SK-N-MC (cell line): ENCODE data around the gene DCHS1.

Experiments
- DNase-seq: peaks from one replicate; pipeline ENCODE4 v3.0.0-alpha.2; 2011; ENCODE audit warnings: low read depth, low spot score
- H3K27ac ChIP-seq: fragments of 200-600 bp; sonication (generic); 2 replicates; pipeline ENCODE4 v1.5.1; 2016; ENCODE audit warnings: mixed run types
- H3K36me3 ChIP-seq: fragments of 200-600 bp; sonication (generic); 2 replicates; pipeline ENCODE4 v1.6.1; 2017; ENCODE audit warnings: antibody characterized with exemption, low read length, mixed read lengths; ENCODE audit not compliant: insufficient read depth
- H3K4me3 ChIP-seq: fragments of 200-600 bp; sonication (generic); 2 replicates; pipeline ENCODE4 v1.5.1; 2016
- H3K9ac ChIP-seq: fragments of 200-600 bp; sonication (generic); 2 replicates; pipeline ENCODE4 v1.8.0; 2017; ENCODE audit warnings: mixed run types, mixed read lengths; ENCODE audit not compliant: insufficient read length
- H3K9me3 ChIP-seq: fragments of 200-600 bp; sonication (generic); 2 replicates; pipeline ENCODE4 v1.6.1; 2017; ENCODE audit warnings: low read depth, mild to moderate bottlenecking, antibody characterized with exemption, low read length, moderate library complexity, mixed read lengths
- EZH2 ChIP-seq: fragments of 200-600 bp; sonication (generic); IDR thresholded peaks from one replicate; pipeline ENCODE4 v1.6.1; 2017; ENCODE audit warnings: antibody characterized with exemption
- FOXP2 ChIP-seq: optimal IDR thresholded peaks from 2 replicates; pipeline ENCODE3; 2011; ENCODE audit warnings: mild to moderate bottlenecking, moderate library complexity; ENCODE audit not compliant: insufficient read depth; ENCODE audit errors: extremely low read length, control extremely low read depth
- POLR2AphosphoS5 ChIP-seq: IDR thresholded peaks from 2 replicates; pipeline ENCODE4 v1.6.1; 2012; ENCODE audit warnings: mild to moderate bottlenecking, low read depth, low read length, borderline replicate concordance

DCHS1 gene

DNA sequence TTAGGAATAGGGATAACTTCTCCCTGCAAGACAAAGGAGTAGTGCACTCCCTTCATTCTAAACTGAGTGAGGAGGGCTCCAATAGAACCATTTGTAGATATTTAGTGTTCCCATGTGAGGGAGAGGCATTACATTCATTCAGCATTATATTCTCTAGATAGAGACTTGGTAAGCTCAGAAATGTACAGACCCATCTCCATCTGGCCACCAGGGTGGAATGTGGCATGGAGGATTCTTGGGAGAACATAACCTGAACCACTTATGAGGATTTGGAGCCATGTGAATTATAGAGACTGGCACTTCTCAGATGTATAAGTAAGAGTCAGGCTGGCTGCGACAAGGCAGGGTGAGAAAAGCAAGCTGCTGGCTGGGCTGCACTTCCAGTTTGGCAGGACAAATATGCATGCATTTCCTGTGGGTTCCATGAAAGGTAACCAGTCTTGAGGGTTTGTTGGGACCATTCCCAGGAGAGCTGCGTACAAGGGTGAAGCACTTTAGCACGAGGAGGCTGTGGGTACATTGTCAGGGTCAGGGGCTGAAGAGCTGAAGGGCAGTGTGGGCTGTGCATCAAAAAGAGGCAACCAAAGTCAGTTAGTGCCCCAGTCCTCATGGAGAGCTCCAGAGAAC is 61.4 kb downstream of the DCHS1 start:
- no peak for DNase-seq

DNA sequence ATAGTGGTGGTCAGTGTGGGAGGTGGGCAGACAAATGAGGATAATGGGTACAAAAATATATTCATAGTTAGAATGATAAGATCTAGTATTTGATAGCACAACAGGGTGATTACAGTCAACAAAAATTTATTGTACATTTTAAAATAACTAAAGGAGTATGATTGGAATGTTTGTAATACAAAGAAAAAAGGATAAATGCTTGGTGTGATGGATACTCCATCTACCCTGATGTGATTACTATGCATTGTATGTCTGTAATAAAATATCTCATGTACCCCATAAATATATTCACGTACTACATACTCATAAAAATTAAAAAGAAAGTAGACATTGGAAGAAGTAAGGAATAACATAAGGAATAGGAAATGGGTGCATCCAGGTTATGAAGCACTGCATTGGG is 67.6 kb downstream of the DCHS1 start:
- no peak overlapping the region for H3K4me3 ChIP-seq
- no peak overlapping the region for H3K27ac ChIP-seq
- peaks cover 14% of the 10 kb centered on the region; the same call in 1 of the 2 replicates for H3K36me3 ChIP-seq
- H3K9me3 ChIP-seq, result peaks cover 2% of the 10 kb centered on the region; the same call in 1 of the 2 replicates
- H3K9ac ChIP-seq, result no peak overlapping the region
- no peak for TF ChIP-seq EZH2
- TF ChIP-seq FOXP2, result no peak
- no peak for TF ChIP-seq POLR2AphosphoS5
- no peak for DNase-seq

More for the DNA sequence above, 61.4 kb downstream of the DCHS1 start:
- H3K9ac ChIP-seq, result no peak overlapping the region
- H3K36me3 ChIP-seq, result peaks cover 49% of the 10 kb centered on the region
- no peaks in the 10 kb centered on the region for H3K9me3 ChIP-seq
- no peak overlapping the region for H3K4me3 ChIP-seq
- H3K27ac ChIP-seq, result no peak overlapping the region
- TF ChIP-seq EZH2, result no peak
- TF ChIP-seq FOXP2, result no peak
- no peak for TF ChIP-seq POLR2AphosphoS5

DNA sequence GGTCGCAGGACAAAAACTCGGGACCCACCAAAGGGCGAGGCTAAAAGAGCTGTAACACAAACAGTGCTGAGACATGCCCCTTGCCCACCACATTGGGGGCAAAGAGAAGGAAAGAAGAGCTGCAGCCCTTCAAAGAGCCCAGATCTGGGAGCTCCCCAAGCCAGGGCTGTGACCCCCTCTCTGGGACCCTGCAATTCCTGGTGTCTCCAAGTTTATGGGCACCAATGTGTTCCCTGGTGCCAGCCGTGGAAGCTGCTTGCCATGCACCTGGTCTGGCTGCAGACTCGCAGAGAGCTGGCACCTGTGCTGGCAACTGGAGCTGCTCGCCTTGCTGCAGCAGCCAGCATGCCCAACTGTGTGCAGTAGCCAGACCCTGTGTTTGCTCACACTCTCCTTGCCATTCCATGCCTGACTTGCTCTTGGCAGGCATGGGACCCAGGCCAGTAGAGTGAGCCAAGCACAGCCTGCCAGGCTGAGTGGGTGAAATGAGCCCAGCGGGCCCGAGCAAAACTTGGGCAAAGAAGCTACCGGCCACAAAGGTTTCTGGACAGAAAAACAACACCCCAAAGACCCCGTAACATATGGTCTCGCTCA is 68.2 kb downstream of the DCHS1 start:
- Histone ChIP-seq H3K36me3 (peaks cover 8% of the 10 kb centered on the region; the same call in 1 of the 2 replicates), H3K9ac (no peak overlapping the region), H3K27ac (no peak overlapping the region), H3K9me3 (peaks cover 3% of the 10 kb centered on the region; the same call in 1 of the 2 replicates), H3K4me3 (no peak overlapping the region)
- TF ChIP-seq EZH2 (no peak), FOXP2 (no peak), POLR2AphosphoS5 (no peak)
- no peak for DNase-seq

DNA sequence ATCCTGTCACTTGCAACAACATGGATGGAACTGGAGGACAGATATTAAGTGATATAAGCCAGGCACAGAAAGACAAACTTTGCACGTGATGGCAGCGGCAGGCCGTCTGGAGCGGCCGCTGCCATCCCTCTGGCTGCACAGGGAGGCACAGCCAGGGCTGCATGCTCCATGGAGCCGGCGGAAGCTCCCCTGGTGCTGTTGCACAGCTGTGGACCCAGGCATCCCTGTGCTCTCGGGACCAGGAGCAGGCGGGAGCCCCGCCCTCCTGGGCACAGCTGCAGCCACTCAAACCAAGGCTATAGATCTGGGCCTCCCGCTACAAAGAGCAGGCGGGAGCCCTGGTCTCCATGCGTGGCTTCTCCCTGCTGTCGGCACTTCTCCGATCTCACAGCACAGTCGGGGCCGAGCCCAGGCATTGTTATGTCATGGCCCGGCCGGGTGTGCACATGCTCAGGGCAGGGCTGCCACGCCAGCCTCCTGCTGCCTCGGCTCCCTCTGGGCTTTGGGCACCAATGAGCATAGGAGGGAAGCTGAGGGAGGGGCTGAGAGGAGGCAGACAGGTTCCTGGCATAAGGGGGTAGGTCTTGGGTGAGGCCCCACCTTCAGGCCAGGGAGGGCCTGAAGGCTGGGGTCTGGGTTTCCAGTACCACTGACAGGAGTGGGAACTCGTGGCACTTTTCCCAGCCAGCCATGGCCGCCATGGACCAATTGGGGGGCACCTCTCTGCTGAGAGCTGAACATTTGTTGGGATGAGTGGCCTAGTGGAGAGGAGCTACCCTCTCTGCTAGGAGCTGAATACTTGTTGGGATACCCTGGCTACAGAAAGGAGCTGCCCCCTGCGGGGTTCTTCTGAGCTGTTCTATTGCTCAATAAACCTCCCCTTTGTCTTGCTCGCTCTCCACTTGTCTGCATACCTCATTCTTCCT is 68.9 kb downstream of the DCHS1 start:
- TF ChIP-seq EZH2, result no peak
- no peak for TF ChIP-seq POLR2AphosphoS5
- TF ChIP-seq FOXP2, result no peak
- H3K36me3 ChIP-seq, result peaks cover under 1% of the 10 kb centered on the region; the same call in 1 of the 2 replicates
- H3K9ac ChIP-seq, result no peak overlapping the region
- H3K27ac ChIP-seq, result no peak overlapping the region
- peaks cover 8% of the 10 kb centered on the region; the same call in 1 of the 2 replicates for H3K9me3 ChIP-seq
- DNase-seq, result no peak
- H3K4me3 ChIP-seq, result no peak overlapping the region

DNA sequence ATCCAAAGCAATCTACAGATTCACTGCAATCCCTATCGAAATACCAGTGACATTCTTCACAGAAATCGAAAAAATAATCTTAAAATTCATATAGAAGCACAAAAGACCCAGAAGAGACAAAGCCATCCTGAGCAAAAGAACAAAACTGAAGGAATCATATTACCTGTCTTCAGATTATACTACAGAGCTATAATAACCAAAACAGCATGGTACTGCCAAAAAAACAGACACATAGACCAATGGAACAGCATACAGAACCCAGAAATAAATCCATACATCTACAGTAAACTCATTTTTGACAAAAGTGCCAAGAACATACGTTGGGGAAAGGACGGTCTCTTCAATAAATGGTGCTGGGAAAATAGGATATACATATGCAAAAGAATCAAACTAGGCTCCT is 71.1 kb downstream of the DCHS1 start:
- no peak for DNase-seq
- Histone ChIP-seq H3K9me3 (peaks cover 8% of the 10 kb centered on the region; the same call in 1 of the 2 replicates), H3K27ac (no peak overlapping the region)

DNA sequence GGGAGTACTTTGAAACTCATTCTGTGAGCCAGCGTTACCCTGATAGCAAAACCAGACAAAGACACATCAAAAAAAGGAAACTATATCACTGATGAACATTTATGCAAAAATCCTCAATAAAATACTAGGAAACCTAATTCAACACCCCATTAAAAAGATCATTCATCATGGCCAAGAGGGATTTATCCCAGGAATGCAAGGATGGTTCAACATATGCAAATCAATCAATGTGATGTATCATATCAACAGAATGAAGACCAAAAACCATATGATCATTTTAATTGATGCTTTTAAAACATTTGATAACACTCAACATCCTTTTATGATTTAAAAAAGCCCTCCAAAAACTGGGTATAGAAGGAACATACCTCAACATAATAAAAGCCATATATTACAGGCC is 72.0 kb downstream of the DCHS1 start:
- no peak overlapping the region for H3K9ac ChIP-seq
- peaks cover 8% of the 10 kb centered on the region; the same call in 1 of the 2 replicates for H3K9me3 ChIP-seq
- DNase-seq, result no peak

More for the DNA sequence above, 71.1 kb downstream of the DCHS1 start:
- H3K4me3 ChIP-seq, result no peak overlapping the region
- no peak overlapping the region for H3K9ac ChIP-seq
- H3K36me3 ChIP-seq, result no peaks in the 10 kb centered on the region
- TF ChIP-seq EZH2 (no peak), FOXP2 (no peak), POLR2AphosphoS5 (no peak)

DNA sequence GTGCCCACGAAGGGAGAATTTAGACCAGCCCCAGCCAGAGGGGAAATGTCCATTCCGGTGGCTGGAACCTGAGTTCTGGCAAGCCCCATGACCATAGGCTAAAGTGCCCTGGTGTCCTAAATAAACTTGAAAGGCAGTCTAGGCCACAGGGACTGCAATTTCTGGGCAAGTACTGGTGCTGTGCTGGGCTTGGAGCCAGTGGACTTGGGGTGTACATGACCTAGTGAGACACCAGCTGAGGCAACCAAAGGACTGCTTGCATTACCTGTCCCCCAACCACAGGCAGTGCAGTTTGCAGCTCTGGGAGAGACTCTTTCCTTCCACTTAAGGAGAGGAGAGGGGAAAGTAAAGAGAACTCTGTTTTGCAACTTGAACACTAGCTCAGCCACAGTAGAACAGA is 75.9 kb downstream of the DCHS1 start:
- no peak overlapping the region for H3K27ac ChIP-seq
- no peaks in the 10 kb centered on the region for H3K36me3 ChIP-seq
- no peak overlapping the region for H3K4me3 ChIP-seq
- peaks cover 8% of the 10 kb centered on the region; the same call in 1 of the 2 replicates for H3K9me3 ChIP-seq
- TF ChIP-seq EZH2 (no peak), POLR2AphosphoS5 (no peak), FOXP2 (no peak)
- H3K9ac ChIP-seq, result no peak overlapping the region
- no peak for DNase-seq

More for the DNA sequence above, 72.0 kb downstream of the DCHS1 start:
- H3K36me3 ChIP-seq, result no peaks in the 10 kb centered on the region
- TF ChIP-seq EZH2 (no peak), POLR2AphosphoS5 (no peak), FOXP2 (no peak)
- no peak overlapping the region for H3K27ac ChIP-seq
- no peak overlapping the region for H3K4me3 ChIP-seq

DNA sequence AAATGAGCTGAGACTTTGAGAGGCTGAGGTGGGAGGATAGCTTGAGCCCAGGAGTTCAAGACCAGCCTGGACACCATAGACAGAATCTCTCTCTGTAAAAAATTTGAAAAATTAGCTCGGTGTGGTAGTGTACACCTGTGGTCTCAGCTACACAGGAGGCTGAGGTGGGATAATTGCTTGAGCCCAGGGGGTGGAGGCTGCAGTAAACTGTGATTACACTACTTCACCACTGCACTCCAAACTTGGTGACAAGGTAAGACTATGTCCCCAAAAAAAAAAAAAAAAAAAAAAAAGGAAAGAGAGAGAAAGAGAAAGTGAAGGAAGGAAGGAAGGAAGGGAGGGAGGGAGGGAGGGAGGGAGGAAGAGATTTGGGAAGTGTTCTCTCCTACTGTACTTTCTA is 77.5 kb downstream of the DCHS1 start:
- Histone ChIP-seq H3K36me3 (no peaks in the 10 kb centered on the region), H3K9ac (no peak overlapping the region), H3K9me3 (peaks cover 5% of the 10 kb centered on the region; the same call in 1 of the 2 replicates), H3K27ac (no peak overlapping the region), H3K4me3 (no peak overlapping the region)
- no peak for DNase-seq
- TF ChIP-seq FOXP2, result no peak
- no peak for TF ChIP-seq EZH2
- no peak for TF ChIP-seq POLR2AphosphoS5
